B cell (primary cell): ENCODE measurements around the gene GRIA3. TPM values are rescaled to one million over a fixed set of nuclear protein-coding genes. Genes with fewer than 3 reads are reported as not detected.
"Not testable (repeated sequence)": the region's sequence is repeated elsewhere in the genome, so short reads cannot be mapped to it uniquely, and the experiment has no call there.

Source experiments
- ATAC-seq: fragments of 200-7000 bp; cut with Tn5 transposase; one replicate; pipeline ENCODE4 v1.10.0; 2021; ENCODE audit warnings: low read depth, mild to moderate bottlenecking, moderate number of reproducible peaks, moderate library complexity
- CTCF ChIA-PET: fragments of 350-600 bp; sonication (Branson Sonifier 250); formaldehyde crosslinking; loops from one replicate; lab custom pipeline; 2021; ENCODE audit warnings: antibody characterized with exemption, inconsistent platforms; lab: Charles Lee
- POLR2A ChIA-PET: fragments of 350-600 bp; sonication (Branson Sonifier 250); formaldehyde crosslinking; loops from one replicate; lab custom pipeline; 2021; ENCODE audit warnings: antibody characterized with exemption; lab: Charles Lee
- DNase-seq: peaks from one replicate; pipeline ENCODE4 v3.0.0; 2013
- H2AFZ ChIP-seq: 2 replicates; pipeline ENCODE4 v1.6.1; 2012; ENCODE audit warnings: mild to moderate bottlenecking, low read depth, low read length; ENCODE audit not compliant: insufficient read depth, poor library complexity, severe bottlenecking
- H3K27ac ChIP-seq, 2 donors: 1 replicate in 1 of 2; 2 replicates in 1 of 2; pipeline ENCODE4 v1.5.1; 2012 to 2013; ENCODE audit warnings: low read length in 2 of 2, mild to moderate bottlenecking in 2 of 2, moderate library complexity in 1 of 2
- H3K27me3 ChIP-seq, 4 experiments: fragments of 200-600 bp in 1 of 4; sonication (generic) in 1 of 4; replicated peaks in 1 of 4; 1 replicate in 2 of 4; 2 replicates in 2 of 4; pipeline versions ENCODE4 v1.6.1 to v1.7.0; 2013 to 2016; ENCODE audit warnings: low read length in 3 of 4, mild to moderate bottlenecking in 2 of 4, mixed read lengths in 1 of 4, moderate library complexity in 1 of 4; ENCODE audit not compliant: insufficient read depth in 4 of 4, control insufficient read depth in 3 of 4; ENCODE audit errors: control extremely low read depth in 1 of 4
- H3K36me3 ChIP-seq, 2 experiments: replicated peaks in 1 of 2; 1 replicate in 1 of 2; 2 replicates in 1 of 2; pipeline versions ENCODE4 v1.6.1 to v1.7.1; 2013; ENCODE audit warnings: low read length in 1 of 2; ENCODE audit not compliant: insufficient read depth in 2 of 2, control insufficient read depth in 1 of 2; ENCODE audit errors: control extremely low read depth in 1 of 2, extremely low read depth in 1 of 2
- H3K4me1 ChIP-seq, 2 donors: fragments of 200-600 bp in 1 of 2; sonication (generic) in 1 of 2; 1 replicate in 1 of 2; 2 replicates in 1 of 2; pipeline versions ENCODE4 v1.5.1 to v1.6.1; 2013 to 2017; ENCODE audit warnings: low read length in 2 of 2; ENCODE audit not compliant: control insufficient read depth in 2 of 2, insufficient read depth in 2 of 2
- H3K4me2 ChIP-seq: replicated peaks from 2 replicates; pipeline ENCODE3; 2012; ENCODE audit warnings: mild to moderate bottlenecking, low read depth, low read length; ENCODE audit not compliant: poor library complexity, severe bottlenecking
- H3K4me3 ChIP-seq, 5 experiments: fragments of 200-600 bp in 1 of 5; sonication (generic) in 1 of 5; 1 replicate in 3 of 5; 2 replicates in 2 of 5; pipeline versions ENCODE4 v1.5.1 to v1.7.0; 2011 to 2016; ENCODE audit warnings: low read length in 4 of 5, mild to moderate bottlenecking in 4 of 5, low read depth in 2 of 5, control low read depth in 1 of 5, moderate library complexity in 1 of 5; ENCODE audit not compliant: insufficient read depth in 1 of 5; ENCODE audit errors: control extremely low read depth in 1 of 5, extremely low read depth in 1 of 5
- H3K79me2 ChIP-seq: fragments of 200-600 bp; sonication (generic); one replicate; pipeline ENCODE4 v1.6.0; 2016; ENCODE audit warnings: low read length; ENCODE audit not compliant: control insufficient read depth, insufficient read depth
- H3K9ac ChIP-seq: fragments of 200-600 bp; sonication (generic); 2 replicates; pipeline ENCODE4 v1.6.1; 2017; ENCODE audit warnings: mild to moderate bottlenecking, low read length, moderate library complexity
- H3K9me3 ChIP-seq, 3 donors: one replicate each; pipeline versions ENCODE4 v1.6.1 to v1.7.1; 2013; ENCODE audit warnings: low read length in 2 of 3; ENCODE audit not compliant: control insufficient read depth in 2 of 3, insufficient read depth in 1 of 3; ENCODE audit errors: control extremely low read depth in 1 of 3
- H4K20me1 ChIP-seq: 2 replicates; pipeline ENCODE4 v1.6.0; 2012; ENCODE audit warnings: mild to moderate bottlenecking, low read length; ENCODE audit not compliant: insufficient read depth, control insufficient read depth, poor library complexity, severe bottlenecking
- H3K27ac Mint-ChIP-seq: one replicate; pipeline ENCODE4 v1.8.0; 2021; ENCODE audit warnings: mixed read lengths
- H3K27me3 Mint-ChIP-seq: one replicate; pipeline ENCODE4 v1.8.0; 2021; ENCODE audit warnings: mixed read lengths
- H3K4me1 Mint-ChIP-seq: one replicate; pipeline ENCODE4 v1.8.0; 2021; ENCODE audit warnings: mixed read lengths
- H3K4me3 Mint-ChIP-seq: one replicate; pipeline ENCODE4 v1.8.0; 2021; ENCODE audit warnings: mixed read lengths
- H3K9me3 Mint-ChIP-seq: one replicate; pipeline ENCODE4 v1.8.0; 2022; ENCODE audit warnings: mixed read lengths; ENCODE audit not compliant: insufficient read depth
- EZH2 ChIP-seq: IDR thresholded peaks from 2 replicates; pipeline ENCODE4 v1.6.1; 2012; ENCODE audit warnings: borderline replicate concordance, low read depth, mild to moderate bottlenecking, moderate library complexity, low read length; ENCODE audit not compliant: insufficient read depth, poor library complexity, severe bottlenecking
- WGBS: methylation state at CpG from one replicate; pipeline ENCODE4 v1.1.5; 2013; ENCODE audit warnings: missing lambda C conversion rate; ENCODE audit not compliant: insufficient coverage; 5-methylcytosine and 5-hydroxymethylcytosine counted together
- intact Hi-C: fragments of 100-400 bp; cut with micrococcal nuclease; formaldehyde crosslinking; loops from one replicate; pipeline ENCODE4 v1.10.0; 2022
- polyA plus RNA-seq: library from polyadenylated mRNA; depleted of rRNA; stranded (reverse); fragments of >200 nt; gene quantifications from 2 replicates; pipeline ENCODE4 v1.2.3, GENCODE V29; 2012
- total RNA-seq, 2 donors: library from RNA; stranded (reverse); fragments of 120-200 nt in 1 of 2; gene quantifications; 1 replicate in 1 of 2; 2 replicates in 1 of 2; pipeline versions ENCODE4 v1.2.3 to v1.2.4, GENCODE V29; 2013 to 2022
- TF ChIP-seq, protein P1 (sequence below): fragments of 200-600 bp; IDR thresholded peaks from one replicate; pipeline ENCODE4 v1.8.0; 2022; ENCODE audit warnings: antibody characterized with exemption, mild to moderate bottlenecking

The GRIA3 gene
- total and polyA plus RNA-seq, 2 donors (not counting 1 experiment from before 2014, with no cell fraction given), result not detected

- Mint-ChIP-seq H3K27ac (no peak overlapping the region), H3K9me3 (no peaks in the 10 kb centered on the region), H3K27me3 (no peaks in the 10 kb centered on the region), H3K4me1 (no peaks in the 10 kb centered on the region), H3K4me3 (no peak overlapping the region)
- Histone ChIP-seq H3K4me1 (no peaks in the 10 kb centered on the region), H3K27ac (no peak overlapping the region), H3K36me3 (no peaks in the 10 kb centered on the region), H4K20me1 (no peaks in the 10 kb centered on the region), H3K9me3 (no peaks in the 10 kb centered on the region), H2AFZ (no peak overlapping the region), H3K9ac (no peak overlapping the region), H3K4me3 (no peak overlapping the region), H3K4me2 (no peak overlapping the region), H3K27me3 (no peaks in the 10 kb centered on the region), H3K79me2 (no peaks in the 10 kb centered on the region)
- TF ChIP-seq, protein P1, sequence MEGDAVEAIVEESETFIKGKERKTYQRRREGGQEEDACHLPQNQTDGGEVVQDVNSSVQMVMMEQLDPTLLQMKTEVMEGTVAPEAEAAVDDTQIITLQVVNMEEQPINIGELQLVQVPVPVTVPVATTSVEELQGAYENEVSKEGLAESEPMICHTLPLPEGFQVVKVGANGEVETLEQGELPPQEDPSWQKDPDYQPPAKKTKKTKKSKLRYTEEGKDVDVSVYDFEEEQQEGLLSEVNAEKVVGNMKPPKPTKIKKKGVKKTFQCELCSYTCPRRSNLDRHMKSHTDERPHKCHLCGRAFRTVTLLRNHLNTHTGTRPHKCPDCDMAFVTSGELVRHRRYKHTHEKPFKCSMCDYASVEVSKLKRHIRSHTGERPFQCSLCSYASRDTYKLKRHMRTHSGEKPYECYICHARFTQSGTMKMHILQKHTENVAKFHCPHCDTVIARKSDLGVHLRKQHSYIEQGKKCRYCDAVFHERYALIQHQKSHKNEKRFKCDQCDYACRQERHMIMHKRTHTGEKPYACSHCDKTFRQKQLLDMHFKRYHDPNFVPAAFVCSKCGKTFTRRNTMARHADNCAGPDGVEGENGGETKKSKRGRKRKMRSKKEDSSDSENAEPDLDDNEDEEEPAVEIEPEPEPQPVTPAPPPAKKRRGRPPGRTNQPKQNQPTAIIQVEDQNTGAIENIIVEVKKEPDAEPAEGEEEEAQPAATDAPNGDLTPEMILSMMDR, result no peak
- TF ChIP-seq EZH2, result no peak
- no peak for ATAC-seq
- ChIA-PET POLR2A (no interaction called here), CTCF (no interaction called here)
- intact Hi-C loops, result no loop called here
- no CpG with 5 or more reads among the region's 5 CpGs for WGBS
- DNase-seq, result no peak
Measured at GRCh38 chrX:123282241-123282640, 98.2 kb downstream of the GRIA3 start.

GRCh38 chrX:123283407-123283806 is 99.3 kb downstream of the GRIA3 start:
- H3K36me3 ChIP-seq, H3K4me3 Mint-ChIP-seq, H3K9me3 ChIP-seq, H3K27me3 ChIP-seq, H3K27me3 Mint-ChIP-seq, H3K4me1 ChIP-seq, H3K4me2 ChIP-seq, H3K4me3 ChIP-seq, H3K9ac ChIP-seq, intact Hi-C loops, H3K27ac ChIP-seq, H2AFZ ChIP-seq, H3K9me3 Mint-ChIP-seq, ATAC-seq, DNase-seq, POLR2A ChIA-PET, H3K4me1 Mint-ChIP-seq, H3K79me2 ChIP-seq, CTCF ChIA-PET, H3K27ac Mint-ChIP-seq, H4K20me1 ChIP-seq: not testable (repeated sequence)
- WGBS, result no CpG with 5 or more reads among the region's 6 CpGs
